ENCODE data around the gene ZBTB8OS. TPM values are rescaled to one million over a fixed set of nuclear protein-coding genes. Genes with fewer than 3 reads are reported as not detected.
"Not testable (repeated sequence)": the region's sequence is repeated elsewhere in the genome, so short reads cannot be mapped to it uniquely, and the experiment has no call there.

ZBTB8OS gene
- 10 to 100 TPM; 20.8 to 27.4 (median 25.2) TPM for polyA plus RNA-seq (ENCODE audit: insufficient read length in 10 of 10)
- long read RNA-seq, donor 1, partial matches to known transcripts, result 0 of 9 reads
- long read RNA-seq, donor 1, other reads (novel, unspliced or antisense), result 0 of 9 reads
- long read RNA-seq, donor 2, partial matches to known transcripts, result 5 of 11 reads
- long read RNA-seq, donor 2, other reads (novel, unspliced or antisense), result 0 of 11 reads
- long read RNA-seq, donor 3, result 0 reads
- long read RNA-seq, donor 4, partial matches to known transcripts, result 0 of 3 reads
- long read RNA-seq, donor 4, other reads (novel, unspliced or antisense), result 0 of 3 reads
- long read RNA-seq, donor 5, partial matches to known transcripts, result 6 of 9 reads
- long read RNA-seq, donor 5, other reads (novel, unspliced or antisense), result 0 of 9 reads
- long read RNA-seq, donor 6, partial matches to known transcripts, result 0 of 3 reads
- long read RNA-seq, donor 6, other reads (novel, unspliced or antisense), result 0 of 3 reads
- long read RNA-seq, donor 7, partial matches to known transcripts, result 0 of 4 reads
- long read RNA-seq, donor 7, other reads (novel, unspliced or antisense), result 0 of 4 reads
- long read RNA-seq, donor 8, partial matches to known transcripts, result 0 of 3 reads
- long read RNA-seq, donor 8, other reads (novel, unspliced or antisense), result 0 of 3 reads
- long read RNA-seq, donor 9, result 0 reads

DNA sequence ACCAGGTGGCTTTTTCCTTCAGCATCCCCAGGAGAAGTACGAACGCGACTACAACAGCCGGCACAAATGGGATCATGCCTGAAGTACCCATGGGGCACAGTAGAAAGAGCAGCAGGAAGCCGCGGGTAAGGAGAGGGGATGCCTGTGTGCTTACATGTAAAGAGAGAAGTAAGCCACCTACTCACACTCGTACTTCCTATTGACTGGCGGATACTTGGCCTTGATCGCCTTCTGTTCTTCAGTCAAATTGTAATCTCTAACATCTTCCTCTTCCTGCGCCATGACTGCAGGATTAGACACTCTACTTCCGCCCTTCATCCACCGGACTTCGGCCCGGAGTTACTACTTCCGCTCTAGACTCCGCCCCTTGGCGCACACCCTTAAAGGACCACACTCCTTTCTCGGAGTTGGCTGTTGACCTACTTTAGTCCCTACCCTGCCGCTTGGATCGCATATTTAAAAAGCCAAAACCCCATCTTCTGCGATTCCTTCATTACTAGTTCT, at the start of gene ZBTB8OS:
Gene ZBTB8OS, minus strand, starts transcription at position 303 of the 504 bp plus-strand sequence. Its CDS starts 21 bp downstream, at position 282.
- DNase-seq, result peak; percentile 94 to 97 (median 96)

DNA sequence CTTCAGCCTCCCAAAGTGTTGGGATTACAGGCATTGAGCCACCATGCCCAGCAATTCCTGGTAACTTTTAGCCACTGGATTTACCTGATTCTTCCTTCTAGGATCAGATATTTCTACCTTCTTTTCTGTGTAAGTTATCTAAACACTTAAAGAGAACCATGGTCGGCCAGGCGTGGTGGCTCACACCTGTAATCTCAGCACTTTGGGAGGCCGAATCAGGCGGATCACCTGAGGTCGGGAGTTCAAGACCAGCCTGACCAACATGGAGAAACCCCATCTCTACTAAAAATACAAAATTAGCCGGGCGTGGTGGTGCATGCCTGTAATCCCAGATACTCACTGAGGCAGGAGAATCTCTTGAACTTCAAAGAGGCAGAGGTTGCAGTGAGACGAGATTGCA, 46.6 kb upstream of the ZBTB8OS start:
- DNase-seq, result not testable (repeated sequence)

DNA sequence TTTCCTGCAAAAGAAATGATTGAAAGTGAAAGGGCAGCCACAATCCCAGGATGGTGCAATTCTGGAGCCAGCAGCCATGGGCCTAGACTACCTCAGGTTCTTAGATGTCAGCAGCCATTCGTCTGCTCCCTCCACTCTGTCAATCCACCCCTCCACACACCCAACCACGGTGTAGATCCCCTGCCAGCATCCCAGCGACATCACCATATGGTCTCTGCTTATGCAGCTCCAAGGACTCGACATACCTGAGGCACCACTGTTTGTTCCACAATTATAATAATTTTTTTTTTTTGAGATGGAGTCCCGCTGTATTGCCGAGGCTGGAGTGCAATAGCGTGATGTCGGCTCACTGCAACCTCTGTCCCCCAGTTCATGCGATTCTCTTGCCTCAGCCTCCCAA, 45.7 kb upstream of the ZBTB8OS start:
- DNase-seq, result no peak

DNA sequence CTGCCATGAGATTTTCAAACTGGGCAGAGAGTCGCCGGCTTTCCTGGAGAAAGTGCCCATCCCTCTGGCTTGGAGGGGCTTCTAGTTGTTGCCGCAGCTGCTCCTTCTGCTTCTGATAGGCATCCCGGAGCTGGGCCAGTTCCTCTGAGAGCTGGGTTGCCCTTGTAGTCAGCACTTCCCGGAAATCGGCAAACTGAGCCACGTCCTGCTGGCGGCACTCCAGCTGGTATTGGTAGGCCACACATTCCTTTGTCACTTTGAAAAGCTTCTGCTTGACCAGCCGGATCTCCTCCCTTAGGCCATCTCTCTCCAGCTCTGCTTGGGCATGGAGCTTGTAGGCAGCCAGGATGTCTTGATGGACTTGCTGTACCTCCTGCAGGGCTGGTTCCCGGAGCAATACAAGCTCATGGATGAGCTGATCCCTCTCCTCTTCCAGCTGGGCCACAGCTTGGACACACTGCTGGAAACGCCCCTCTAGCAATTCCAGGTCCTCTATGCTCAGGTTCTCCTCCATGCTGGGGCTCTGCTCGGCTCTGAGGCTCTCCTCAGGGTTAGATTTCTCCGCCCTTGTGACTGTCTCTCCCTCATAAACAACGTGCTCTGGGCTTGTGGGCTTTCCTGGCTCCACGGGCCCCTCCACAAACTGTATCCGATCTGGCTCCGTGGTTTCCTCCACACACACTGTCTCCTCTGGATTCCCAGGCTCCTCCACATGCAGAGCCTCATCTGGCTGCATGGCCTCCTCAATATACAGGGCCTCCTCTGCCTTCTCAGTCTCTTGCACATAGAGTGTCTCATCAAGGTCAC, 45.0 kb upstream of the ZBTB8OS start:
- DNase-seq, result peak in 2 of 3 donors; percentile 14 to 30

DNA sequence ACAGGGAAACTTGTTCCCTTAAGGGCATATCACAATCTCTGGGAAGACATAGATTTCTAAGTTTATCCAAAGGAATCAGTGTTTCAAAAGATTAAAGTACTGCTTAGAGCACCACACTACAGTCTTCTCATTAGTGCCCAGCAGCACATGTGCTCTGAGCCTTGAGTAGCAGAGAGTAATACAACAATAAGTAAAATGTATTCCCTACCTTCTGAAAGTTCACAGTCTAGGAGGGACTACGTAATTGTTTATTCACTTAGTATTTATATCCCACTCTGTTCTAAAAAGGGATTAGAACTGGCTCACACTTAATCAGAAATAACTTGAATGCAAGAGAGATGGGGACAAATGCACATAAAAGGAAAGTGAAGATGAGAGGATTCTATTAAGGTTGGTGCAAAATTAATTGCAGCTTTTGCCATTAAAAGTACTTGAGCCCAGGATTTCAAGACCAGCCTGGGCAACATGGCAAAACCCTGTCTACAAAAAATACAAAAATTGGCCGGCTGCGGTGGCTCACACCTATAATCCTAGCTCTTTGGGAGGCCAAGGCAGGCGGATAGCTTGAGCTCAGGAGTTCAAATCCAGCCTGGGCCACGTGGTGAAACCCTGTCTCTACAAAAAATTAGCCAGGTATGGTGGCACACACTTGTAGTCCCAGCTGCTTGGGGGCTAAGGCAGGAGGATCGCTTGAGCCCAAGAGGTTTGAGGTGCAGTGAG, 43.3 kb upstream of the ZBTB8OS start:
- no peak for DNase-seq

DNA sequence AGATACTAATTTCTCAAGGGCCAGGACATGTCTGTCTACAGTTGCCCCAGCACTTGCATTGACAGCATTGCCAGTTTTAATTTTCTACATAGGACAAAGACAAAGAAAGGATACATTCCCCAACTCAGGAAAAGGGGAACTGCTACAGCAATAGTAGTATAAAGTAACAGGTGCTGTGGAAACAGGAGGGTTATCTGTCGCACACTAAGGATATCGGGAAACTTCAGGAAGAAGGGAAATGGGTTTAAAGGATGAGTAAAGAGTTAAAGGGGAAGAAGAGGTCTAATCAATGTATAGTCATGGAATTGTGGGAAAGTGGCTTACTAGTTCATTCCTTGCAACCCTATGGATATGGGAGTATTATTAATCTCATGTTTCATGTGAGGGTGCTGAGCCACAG, 36.0 kb upstream of the ZBTB8OS start:
- no peak for DNase-seq

DNA sequence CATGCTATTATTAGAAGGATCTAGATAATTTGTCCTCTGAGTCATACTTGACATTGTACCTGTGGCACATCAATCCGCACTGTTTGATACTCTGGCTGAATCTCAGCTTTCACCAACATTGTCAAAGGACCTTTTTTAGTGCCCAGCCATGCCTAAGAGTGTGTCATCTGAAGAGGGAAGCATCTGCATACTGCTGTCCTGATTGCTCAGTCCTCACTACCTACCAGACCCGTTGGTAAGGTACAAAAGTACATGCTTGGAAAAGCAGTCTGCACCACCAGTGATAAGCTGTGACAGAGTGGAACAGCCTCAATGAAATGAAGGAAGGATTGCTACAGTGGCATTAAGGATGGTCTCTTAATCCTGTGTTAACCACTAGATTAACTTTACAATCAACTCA, 35.1 kb upstream of the ZBTB8OS start:
- DNase-seq, result no peak

DNA sequence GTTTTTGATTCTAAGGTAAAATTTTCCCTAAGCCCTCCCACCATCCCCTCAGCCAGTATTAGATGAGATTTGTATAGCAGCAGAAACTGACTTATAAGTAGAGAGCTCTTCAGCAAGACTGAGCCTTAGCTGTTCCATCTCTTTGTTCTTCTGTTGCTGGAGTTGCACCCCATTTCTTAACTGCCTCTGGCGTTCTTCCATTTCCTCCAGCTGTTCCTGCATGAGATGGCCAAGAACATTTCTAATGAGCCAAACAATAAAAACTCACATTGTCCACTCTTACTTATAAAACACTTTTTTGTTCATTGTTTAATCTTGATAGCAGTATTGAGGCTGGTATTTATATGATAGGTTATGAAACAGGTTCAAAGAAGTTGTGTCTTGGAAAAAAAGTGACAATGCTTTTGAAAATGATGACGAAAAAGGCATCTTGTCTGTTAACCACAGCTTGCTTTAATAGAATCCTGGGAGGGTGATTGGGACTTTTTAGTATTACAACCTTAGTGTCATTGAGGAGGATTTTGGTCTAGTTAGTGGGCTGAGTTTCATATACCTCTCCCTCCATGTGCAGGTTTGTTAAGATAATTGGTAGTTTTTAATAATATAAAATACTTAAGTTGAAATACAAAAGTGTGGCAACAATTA, 33.9 kb upstream of the ZBTB8OS start:
- peak; percentile 25 to 77 (median 66) for DNase-seq

DNA sequence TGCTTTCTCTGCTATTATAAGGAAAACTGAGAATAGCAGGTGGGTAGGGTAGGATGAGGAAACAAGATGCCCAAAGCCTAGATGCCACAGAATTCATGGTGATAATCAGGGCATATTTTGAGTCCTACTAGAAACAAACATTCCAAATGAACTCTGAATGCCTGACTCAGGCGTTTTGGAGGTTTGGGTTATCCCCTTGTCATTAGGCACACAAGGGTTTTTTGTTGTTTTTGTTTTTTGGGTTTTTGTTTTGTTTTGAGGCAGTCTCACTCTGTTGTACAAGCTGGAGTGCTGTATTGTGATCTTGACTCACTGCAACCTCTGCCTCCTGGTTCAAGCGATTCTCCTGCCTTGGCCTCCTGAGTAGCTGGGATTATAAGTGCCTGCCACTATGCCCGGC, 33.0 kb upstream of the ZBTB8OS start:
- no peak for DNase-seq

DNA sequence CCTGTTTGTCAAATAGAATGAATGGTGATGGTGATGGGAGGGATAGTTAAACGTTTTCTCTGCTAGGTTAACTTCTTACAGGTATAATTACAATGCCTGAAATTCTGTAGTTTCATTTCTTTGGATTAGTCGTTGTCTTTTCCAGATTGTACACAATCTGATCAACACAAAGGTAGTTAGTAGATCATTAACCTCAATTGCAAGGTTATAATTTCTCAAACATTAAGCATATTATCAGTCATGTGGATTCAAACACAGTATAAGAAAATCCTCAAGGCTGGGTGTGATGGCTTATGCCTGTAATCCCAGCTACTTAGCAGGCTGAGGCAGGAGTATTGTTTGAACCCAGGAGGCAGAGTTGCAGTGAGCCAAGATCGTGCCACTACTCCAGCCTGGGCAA, 31.6 kb upstream of the ZBTB8OS start:
- no peak for DNase-seq

DNA sequence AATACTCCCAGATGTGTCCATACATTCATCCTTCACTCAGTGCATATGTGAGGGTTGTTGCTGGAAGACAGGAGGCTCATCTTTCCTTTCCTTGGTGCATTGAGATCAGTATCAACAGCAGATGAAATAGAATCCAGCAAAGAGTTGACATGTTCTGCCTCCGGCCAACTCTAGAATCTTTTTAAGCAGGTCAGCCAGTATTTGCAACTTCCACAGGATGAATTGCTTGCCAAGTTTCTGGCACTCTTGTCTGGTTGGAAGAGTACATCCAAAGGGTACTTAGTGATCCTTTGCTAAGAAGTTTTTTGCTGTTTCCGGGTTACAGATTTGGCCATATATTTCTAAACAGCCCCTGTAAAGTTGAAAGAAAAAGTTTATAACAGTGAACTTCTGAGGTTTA, 31.2 kb upstream of the ZBTB8OS start:
- no peak for DNase-seq

DNA sequence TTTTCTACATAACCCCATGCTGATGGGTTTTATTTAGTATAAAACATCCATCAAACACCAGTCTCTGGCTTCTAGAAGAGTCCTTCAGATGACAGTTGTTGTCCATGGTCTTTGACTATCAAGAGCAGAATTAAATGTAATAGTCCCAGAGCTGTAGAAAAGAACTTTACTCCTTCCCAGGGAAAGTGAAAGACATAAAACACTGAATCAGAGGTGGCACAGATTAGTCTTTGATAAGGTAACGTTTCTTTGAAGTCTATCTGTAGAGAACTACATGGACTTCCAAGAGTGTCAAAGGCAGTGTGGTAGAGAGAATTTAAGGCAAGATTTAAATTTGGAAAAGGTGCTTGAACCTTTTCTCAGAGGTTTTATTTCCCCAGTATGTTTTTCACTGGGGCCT, 30.3 kb upstream of the ZBTB8OS start:
- DNase-seq, result no peak

DNA sequence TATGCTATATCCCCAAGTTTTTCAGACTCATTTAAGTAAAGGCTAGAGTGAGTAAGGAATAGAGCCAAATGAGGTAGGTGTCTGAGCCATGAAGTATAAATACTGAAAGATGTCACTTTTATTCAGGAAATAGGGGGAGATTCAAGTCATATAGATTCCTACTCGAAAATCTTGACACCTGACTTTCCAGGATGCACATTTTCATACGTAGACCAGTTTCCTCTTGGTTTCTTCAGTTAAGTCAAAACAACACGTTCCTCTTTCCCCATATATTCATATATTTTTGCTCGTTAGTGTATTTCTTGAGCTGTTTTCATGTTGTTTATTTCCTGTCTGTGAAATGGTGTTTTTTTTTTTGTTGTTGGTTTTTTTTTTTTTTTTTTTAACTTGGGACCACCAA, 29.6 kb upstream of the ZBTB8OS start:
- not testable (repeated sequence) for DNase-seq

DNA sequence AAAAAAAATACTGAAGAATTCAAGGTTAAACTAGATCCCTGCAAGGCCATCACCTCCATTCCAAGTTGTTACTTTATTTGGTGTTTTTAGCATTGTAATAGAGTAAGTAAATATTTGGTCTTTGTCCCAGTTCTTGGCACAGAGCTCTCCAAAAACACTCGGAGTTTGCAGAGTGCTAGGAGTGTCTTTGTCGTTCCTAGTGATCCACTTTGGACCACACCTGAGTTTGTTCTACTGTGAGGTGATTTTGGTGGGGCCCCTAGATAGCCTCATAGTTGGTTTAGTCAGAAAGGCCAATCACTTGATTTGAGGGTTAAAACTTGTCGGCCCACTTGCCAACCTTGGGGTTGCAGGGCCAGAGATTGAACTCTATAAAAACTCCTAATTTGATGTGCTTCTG, 26.6 kb upstream of the ZBTB8OS start:
- DNase-seq, result no peak

DNA sequence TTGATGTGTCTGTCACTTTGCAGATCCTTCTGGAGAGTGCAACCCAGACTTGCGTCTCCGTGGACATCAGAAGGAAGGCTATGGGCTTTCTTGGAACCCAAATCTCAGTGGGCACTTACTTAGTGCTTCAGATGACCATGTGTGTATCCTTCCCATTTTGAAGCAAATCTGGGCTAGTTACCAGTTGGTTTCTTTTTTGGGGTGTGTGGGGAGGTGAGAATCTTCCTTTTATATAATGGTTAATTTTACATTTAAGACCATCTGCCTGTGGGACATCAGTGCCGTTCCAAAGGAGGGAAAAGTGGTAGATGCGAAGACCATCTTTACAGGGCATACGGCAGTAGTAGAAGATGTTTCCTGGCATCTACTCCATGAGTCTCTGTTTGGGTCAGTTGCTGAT, 18.4 kb upstream of the ZBTB8OS start:
- not testable (repeated sequence) for DNase-seq

DNA sequence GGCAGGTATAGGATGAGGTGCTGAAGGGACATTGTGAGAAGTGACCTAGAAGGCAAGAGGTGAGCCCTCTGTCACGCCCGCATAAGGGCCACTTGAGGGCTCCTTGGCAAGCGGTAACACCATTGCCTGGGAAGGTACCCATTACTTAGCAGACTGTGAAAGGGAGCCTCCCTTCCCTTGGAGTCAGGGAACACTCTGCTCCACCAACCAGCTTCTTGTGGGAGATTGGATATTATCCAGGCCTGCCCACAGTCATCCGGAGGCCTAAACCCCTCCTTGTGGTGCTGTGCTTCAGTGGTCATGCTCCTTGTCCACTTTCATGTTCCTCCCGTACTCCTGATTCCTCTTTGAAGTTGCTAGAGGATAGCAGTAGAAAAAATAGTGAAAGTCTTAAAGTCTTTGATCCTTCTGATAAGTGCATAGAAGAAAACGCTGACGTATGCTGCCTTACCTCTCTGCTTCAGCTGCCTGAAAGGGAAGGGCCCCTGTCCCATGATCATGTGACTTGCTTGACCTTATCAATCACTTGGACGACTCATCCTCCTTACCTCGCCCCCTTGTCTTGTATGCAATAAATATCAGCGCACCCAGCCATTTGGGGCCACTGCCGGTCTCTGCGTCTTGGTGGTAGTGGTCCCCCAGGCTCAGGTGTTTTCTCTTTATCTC, 16.7 kb upstream of the ZBTB8OS start:
- DNase-seq, result no peak

DNA sequence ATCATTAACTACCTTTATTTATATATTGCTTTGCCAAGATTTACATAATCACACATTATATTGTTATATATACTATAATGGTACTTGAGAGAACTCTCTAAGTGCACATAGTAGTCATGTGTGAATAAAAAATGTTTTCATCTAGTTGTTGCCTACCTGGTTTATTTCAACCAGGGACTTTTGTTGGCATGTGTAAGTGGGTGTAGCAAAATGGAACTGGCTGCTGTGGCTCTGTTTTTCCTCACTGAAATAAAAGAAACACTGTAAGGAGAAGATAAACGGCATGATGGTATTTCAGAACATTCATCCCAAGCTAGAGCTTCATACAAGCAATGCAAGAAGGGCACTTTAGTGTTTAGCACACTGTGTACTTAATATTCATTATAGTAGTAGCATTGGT, 15.6 kb upstream of the ZBTB8OS start:
- no peak for DNase-seq

DNA sequence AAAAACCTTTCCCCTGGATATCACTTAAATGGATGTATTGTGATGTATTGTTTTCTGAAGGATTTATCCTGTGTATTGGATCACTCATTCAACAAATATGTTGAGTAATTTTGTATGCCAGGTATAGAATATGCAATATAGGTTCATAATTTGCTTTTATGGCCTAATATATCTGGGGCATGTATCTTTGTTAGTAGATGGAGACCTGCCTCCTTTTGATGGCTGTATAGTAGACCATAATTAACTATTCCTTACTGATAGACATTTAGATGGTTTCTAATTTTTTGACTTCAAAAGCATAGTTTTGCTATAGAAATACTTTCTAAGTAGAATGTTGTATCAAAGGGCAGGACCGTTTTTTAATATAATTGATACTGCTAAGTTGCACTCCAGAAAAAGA, 9.2 kb upstream of the ZBTB8OS start:
- DNase-seq, result no peak

DNA sequence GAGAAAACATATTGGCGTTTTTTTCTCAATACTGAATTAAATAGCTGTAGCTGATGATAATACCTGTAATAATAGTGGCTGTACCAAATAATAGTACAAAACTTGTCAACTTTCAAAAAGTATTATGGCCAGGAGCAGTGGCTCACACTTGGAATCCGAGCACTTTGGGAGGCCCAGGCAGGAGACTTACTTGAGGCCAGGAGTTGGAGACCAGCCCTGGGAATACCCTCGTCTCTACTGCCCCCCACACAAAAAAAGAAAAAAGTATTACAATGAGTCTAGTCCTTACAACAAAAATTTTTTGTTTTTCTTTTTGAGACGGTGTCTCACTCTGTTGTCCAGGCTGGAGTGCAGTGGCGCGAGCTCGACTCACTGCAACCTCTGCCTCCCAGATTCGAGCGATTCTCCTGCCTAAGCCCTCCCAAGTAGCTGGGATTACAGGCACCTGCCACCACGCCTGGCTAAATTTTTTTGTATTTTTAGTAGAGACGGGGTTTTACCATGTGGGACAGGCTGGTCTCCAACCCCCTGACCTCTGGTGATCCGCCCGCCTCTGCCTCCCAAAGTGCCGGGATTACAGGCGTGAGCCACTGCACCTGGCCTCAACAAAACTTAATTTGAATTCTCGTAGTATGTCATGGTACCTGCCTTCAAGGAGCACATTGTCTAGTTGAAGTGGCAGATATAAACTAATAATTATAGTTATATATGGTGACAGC, 2.1 kb upstream of the ZBTB8OS start:
- DNase-seq, result no peak
